Pons (tissue), 1 donor: ENCODE data around the gene FNIP1.
"Not testable (repeated sequence)": the region's sequence is repeated elsewhere in the genome, so short reads cannot be mapped to it uniquely, and the experiment has no call there.

Experiments used
- DNase-seq: peaks from one replicate; pipeline ENCODE4 v3.0.0-alpha.2; 2016; ENCODE audit warnings: low spot score

FNIP1 gene

DNA sequence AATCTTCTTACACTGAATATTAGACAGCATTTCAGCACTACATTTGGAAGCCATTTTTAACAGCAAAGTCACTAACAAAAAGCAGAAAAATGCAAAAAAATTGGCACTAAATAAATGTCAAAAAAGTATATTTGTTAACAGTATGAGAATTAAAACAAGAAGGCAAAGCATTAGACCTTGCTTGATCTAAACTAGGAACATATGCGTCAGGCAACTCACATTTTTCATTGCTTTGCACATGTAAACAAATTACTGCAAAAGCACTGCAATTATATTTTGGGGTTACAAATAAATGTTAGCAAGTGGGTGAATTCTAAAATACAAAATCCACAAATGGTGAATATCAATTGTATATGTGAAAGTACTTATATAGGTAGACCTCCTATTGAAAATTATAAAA, 112.8 kb downstream of the FNIP1 start:
- DNase-seq, result no peak

DNA sequence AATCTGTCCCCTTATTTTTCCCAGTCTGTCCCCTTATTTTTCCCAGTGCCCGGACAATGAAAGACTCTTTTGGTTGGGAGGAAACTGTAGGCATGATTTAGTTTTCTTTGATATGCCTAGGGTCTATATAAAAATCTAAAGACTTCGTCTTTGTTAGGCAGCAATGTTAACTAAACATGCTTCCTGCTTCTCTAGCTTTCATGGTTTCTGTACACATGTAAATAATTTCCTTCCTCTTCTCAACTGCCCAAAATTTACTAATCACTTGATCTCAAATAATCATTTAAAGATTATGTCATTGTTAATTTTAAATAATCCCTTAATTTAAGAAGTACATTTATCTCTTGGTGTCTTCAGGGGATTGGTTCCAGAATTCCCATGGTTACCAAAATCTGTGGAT, 114.0 kb downstream of the FNIP1 start:
- no peak for DNase-seq

DNA sequence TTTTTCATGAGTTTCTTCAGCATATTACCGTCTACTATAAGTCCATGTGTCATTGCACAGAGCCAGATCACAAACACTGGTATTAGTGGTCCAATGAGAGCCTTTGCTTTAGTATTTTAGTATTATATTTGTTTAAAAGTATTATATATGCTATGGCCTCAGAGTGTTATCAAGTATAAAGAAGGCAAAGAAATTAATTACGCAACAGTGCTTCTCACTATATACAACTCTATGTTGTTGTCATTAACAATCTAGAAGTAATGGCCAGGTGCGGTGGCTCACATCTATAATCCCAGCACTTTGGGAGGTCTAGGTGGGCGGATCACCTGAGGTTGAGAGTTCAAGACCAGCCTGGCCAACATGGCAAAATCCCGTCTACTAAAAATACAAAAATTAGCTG, 114.6 kb downstream of the FNIP1 start:
- DNase-seq, result no peak

DNA sequence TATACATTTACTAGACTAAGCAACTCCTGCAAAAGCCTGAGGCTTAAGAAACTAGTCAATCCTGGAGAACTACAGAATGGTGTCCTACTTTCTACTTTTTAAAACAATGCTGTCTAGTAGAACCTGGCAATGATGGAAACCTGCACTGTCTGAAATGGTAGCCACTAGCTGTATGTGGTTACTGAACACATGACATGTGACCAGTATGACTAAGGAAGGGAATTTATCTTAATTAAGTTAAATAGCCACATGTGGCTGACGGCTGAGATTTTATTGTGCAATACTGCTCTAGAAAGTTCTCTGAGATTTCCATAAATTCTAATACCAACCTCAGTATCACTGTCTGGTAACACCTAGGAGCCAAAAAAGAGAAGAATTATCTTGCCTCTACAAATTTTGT, 116.9 kb downstream of the FNIP1 start:
- DNase-seq, result no peak

DNA sequence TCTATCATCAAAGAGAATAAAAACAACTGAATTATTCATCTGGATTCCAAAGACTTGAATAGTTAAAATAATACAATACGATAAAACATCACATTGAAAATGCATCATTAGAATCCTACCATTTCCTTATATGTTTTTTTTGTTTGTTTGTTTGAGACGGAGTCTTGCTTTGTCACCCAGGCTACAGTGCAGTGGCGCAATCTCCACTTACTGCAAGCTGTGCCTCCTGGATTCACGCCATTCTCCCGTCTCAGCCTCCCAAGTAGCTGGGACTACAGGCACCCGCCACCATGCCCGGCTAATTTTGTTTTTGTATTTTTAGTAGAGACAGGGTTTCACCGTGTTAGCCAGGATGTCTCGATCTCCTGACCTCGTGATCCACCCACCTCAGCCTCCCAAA, 118.5 kb downstream of the FNIP1 start:
- DNase-seq, result not testable (repeated sequence)

DNA sequence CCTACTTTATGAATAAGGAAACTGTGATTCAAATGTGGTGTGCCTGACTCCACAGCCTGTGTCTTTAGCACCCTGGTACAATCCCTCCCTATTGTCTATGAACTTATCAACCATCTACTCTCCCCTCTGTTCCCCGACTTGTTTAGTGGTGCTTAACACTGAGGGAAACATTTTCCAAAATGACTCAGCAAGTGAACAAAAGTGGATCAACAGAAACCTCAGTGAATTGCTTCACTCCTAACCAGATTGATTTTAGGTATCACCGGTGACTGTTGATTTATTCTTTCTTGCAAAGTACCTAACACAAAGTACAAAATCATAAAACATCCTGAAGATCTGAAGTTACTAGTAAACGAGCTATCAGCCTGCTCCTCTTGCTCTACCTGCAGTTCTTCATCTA, 119.7 kb downstream of the FNIP1 start:
- DNase-seq, result no peak

DNA sequence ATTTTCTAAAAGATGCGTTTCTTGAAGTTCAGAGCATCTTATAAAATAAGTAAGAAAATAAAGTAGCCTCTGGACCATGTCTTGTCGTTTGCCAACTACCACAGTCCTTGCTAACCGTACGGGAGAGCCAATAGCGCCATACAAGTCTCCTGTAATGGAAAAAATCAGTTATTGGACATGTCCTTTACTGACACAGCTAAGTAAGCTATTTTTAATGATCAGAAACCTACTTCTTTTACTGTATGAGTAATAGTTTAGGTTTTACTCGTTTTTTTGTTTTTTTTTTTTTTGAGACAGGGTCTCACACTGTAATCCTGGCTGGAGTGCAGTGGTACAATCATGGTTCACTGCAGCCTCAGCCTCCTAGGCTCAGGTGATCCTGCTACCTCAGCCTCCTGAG, 124.0 kb downstream of the FNIP1 start:
- no peak for DNase-seq

DNA sequence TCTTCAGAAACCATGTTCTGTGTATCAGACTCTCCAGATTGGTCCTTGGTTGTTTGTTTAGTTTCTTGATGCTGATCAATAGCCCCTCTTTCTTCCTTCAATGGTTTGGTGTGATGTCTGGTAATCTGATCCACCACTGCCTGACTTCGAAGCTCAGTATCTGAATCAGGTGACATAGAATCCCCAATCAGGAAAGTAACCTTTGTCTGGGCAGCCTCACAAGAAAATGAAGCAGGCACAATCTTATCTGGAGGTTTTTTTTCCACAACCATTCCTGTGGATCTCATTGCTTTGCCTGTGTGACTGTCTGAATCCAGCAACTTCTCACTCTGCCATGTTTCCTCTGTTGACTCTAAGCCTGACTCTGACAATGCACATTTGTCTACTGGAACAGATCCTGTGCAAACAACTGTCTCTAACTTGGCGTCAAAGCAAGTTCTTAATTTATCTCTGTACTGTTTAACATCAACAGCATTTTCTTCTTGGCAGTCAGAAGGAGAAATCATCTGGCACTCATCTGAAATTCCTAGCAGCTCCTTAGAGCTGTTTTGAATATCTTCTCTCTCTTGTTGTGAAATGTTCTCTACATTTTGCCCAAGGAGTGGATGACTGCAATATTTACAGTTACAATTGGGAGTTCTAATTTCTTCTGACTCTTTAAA, 124.7 kb downstream of the FNIP1 start:
- peak; percentile 96 for DNase-seq

DNA sequence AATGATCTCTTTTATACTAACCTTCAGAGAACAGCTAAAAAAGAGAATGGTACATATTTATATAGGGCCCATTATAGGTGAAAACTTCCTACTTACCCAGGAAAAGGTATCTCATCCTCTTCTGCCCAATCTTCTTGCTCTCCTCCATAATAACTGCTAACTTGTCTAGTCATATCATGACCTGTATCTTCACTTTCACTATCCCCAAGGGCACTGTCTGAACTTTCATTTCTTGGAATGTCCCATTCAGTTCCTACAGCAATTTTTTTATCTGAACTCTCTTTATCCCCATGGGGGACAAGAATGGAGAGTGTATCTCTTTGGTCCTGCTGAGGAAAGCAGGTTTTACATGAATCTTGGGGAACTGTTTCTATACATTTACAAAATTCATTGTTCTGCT, 125.4 kb downstream of the FNIP1 start:
- DNase-seq, result no peak

DNA sequence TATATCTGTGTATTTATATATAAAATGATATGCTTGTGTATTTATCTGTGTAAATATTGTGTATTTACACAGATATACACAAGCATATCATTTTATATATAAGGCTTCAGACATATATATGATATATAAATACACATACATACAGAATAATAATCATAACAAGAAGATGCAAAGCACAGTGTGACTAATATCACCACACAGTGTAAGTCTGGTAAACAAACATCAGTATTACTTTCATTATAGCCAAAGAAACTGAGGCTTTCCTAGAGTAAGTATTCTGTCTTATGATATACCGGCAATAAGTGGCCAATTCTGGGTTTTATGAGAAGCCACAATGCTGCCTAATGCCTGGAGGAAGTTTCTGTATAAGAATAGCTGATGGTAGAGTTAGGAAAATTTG, 131.9 kb downstream of the FNIP1 start:
- no peak for DNase-seq

DNA sequence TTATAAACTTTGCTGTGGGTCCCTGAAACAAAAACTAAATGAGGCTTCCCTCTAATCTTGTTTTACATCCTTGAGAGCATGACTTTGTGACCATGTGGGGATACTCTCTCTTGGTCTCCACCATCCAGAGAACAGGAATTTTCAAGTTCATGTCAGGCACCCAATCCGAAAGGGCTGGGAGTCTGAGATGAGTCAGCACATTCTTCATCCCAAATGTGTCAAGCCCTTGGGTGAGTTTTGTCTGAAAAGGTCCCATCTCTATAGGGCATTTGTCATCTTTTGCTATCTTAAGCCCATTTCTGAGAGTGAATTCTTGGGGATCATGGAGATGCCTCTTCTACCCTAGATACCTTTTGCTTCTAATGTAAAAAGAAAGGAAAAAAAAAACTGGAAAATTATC, 134.9 kb downstream of the FNIP1 start:
- DNase-seq, result no peak

DNA sequence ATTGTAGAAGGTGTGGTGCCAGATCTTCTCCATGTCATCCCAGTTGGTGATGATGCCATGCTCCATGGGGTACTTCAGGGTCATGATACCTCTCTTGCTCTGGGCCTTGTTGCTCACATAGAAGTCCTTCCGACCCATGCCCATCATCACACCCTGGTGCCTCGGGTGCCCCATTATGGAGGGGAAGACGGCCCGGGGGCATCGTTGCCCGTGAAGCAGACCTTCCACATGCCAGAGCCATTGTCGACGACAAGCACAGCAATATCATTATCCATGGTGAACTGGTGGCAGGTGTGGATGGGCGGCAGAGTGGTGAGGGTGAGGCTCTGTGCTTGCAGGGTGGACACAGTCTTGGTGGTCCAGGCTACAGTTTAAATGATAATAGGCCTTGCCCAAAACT, 137.0 kb downstream of the FNIP1 start:
- no peak for DNase-seq

DNA sequence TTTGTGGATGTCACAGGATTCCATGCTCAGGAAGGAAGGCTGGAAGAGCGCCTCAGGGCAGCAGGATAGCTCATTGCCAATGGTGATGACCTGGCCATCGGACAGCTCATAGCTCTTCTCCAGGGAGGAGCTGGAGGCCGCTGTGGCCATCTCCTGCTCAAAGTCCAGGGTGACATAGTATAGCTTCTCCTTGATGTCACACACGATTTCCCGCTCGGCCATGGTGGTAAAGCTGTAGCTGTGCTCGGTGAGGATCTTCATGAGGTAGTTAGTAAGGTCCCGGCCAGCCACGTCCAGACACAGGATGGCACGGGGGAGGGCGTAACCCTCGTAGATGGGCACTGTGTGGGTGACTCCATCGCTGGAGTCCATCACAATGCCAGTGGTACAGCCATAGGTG, 137.5 kb downstream of the FNIP1 start:
- no peak for DNase-seq

DNA sequence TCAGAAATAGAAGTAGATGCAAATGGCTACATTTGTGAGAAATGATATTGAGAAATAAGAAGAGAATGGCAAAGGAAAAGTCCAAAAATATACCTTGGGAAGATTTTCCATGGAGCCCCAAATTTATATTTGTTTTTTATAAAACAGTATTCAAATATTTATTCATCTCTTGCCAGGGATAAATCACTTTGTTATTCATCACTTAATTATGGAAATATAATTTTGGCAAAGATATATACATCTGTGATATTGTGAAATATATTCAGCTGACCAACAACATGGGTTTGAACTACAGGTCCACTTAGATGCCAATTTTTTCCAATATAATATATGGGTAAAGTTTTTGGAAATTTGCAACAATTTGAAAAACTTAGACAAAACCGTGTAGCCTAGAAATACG, 142.0 kb downstream of the FNIP1 start:
- no peak for DNase-seq

DNA sequence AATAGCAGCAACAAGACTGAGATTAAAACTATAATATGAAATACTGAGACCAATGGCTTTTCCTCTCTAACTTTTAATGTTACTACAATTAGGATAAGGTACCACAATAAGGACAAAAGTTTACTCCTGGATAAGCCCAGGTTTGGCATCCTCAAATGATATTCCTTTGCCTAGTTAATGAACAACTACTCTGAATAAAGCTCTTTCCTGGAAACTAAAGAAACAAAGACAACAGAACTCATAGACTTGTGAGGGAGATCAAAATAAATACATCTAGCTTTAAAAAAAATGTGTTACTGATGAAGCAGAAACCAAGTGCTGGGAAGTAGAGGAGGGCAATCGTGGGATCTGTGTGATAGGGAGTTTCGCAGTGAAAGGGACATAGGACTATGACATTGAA, 142.5 kb downstream of the FNIP1 start:
- no peak for DNase-seq

DNA sequence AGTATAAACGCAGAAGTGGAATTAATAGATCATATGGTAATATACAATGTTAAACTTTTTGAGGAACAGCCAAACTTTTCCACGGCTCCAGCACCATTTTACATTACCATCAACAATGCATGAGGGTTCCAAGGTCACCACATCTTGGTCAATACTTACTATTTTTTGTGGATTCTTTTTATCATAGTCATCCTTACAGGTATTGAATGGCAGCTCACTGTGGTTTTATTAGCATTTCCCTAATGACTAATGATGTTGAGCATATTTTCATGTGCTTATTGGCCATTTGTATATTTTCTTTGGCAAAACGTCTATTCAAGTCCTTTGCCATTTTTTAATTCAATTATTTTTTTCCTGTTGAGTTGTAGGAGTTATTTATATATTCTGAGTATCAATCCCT, 147.7 kb downstream of the FNIP1 start:
- DNase-seq, result no peak

DNA sequence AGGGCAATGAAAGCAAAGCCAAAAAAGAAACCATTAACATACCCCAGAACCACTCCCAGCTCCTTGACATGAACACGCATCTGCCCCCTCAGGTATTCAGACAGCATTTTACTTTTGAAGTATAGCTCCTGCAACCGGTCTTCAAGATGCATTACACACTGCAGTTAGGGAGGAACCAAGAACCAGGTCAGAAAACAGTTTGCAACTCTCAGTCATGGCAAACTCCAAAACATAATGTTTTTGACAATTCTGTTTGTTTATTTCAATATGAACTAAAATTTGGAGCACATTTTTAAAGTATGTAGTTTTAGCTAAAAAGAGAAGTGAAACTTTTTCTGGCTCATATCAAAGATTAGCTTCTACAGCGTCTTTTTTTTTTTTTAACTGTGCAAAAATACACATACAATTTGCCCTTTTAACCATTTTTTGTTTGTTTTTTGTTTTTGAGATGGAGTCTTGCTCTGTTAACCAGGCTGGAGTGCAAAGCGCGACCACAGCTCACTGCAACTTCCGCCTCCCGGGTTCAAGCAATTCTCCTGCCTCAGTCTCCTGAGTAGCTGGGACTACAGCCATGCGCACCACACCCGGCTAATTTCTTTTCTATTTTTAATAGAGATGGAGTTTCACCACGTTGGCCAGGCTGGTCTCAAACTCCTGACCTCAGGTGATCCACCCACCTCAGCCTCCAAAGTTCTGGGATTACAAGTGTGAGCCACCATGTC, 149.6 kb downstream of the FNIP1 start:
- no peak for DNase-seq

DNA sequence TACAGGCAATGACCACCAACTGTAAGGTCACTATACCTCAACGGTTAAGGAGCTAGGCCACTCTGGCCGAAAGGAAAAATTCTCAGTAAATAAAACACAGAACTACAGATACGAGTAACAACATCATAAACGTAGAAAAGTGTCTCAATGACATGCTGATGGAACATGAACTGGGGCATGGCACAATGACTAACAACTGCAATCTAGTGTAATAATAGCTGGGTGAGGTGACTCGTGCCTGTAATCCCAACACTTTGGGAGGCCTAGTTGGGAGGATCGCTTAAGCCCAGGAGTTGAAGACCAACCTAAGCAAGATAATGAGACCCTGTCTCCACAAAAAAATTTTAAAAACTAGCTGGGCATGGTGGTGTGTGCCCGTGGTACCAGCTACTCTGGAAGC, 152.0 kb downstream of the FNIP1 start:
- no peak for DNase-seq

DNA sequence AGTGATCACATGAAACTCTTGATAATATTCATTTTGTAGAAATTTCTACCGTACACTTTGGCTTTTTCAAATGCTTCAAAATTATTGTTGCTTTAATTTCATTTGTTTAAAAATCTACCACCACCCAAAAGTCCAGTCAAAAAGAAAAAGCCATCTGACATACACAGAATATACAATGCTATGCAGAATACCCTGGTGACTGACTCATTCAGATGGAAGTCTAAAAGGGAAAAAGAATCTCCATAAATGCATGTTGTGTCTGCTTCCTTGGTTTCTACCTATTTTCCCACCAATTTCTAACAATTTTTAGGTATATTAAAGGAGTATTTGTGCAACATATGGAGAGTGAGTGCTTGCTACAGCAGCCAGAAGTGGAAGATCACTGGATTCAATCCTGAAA, 152.4 kb downstream of the FNIP1 start:
- no peak for DNase-seq

DNA sequence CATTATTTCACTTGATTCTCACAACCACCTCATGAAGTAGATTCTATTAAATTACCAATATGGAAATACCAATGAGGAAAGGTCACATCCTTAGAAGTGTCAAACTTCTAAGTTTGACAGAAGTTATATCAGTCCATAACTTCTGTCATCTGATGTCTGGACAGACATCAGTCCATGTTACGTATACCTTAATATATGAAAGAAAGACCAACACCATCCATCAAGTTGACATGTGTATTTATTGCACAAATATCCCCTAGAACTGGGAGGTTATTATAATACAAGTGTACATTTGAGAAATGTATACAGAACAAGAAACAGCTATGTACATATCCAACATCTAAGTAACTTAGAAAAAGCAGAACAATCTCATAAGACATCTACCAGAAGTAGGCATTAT, 155.3 kb downstream of the FNIP1 start:
- DNase-seq, result no peak

DNA sequence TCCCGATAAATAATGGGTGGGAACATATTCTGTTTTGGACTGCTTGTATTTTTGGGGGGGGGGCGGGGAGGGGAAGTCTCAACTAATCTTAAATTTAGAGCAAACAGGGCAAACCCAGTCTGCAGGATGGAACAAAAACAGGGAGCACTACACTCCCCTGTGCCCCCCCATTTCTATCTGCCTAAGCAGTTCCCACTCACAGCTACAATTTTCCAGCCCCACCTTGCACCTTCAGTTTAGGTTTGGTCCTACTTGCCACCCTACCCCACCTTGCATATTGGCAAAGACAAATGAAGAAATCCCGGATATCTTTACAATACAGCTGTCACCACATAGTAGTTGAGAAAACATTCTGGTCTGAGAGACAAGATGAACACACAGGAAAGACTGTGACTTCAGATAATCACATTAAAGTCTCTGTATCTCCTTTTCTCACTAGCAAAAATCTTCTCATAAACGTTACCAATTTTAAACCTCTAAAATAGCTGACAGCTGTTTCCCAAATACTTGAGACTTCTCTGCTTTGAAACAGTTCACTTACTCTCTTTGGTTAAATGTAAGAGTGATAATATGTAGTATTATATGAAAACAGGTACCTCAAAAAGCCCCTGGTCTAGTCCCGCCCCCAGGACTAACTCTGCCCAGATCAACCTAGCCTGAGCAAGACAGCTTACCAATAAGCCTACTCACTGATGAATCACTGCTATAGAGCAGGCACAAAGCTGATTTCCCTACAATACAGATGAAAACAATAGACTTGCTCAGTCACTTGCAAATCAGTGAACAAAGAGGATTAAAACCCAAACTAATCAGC, 156.6 kb downstream of the FNIP1 start:
- DNase-seq, result peak; percentile 69

DNA sequence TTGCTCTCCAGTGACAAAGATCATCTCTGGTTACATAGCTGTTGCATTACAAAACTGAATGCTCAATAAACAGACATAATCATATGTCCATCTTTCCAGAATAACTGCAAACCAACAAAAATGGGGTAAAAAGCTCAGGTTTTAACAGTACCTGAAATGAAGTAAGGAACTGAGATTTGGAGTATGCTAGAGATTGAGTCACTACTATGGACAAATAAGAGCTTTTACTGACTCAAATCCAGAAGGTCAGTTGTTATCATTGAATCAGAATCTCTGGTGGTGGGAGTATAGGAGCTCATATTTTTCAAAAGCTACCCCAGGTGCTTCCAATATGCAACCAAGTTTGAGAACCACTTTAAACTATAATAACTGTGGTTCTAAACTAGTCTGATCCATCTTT, 157.7 kb downstream of the FNIP1 start:
- DNase-seq, result no peak

DNA sequence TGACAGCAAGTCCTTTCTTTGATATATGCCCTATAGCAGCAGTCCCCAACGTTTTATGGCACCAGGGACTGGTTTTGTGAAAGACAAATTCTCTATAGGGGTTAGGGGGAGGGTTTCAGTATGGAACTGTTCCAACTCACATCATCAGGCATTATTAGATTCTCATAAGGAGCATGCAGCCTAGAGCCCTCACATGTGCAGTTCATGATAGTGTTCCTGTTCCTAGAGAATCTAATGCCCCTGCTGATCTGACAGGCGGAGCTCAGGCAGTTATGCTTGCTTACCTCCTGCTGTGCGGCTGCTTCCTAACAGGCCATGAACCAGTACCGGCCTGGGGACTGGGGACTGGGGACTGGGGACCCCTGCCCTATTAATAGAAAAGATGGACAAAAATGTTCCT, 159.1 kb downstream of the FNIP1 start:
- no peak for DNase-seq
